Upper lobe of left lung (tissue), 4 donors: ENCODE data around the gene DMAC1.

Experiments
- CTCF ChIP-seq, 6 experiments: fragments of 450-650 bp in 4 of 6; fragments of 200-600 bp in 2 of 6; sonication (generic) in 2 of 6; IDR thresholded peaks; one replicate each; pipeline ENCODE4 v1.5.1; 2016 to 2019; ENCODE audit warnings: antibody characterized with exemption in 6 of 6
- EP300 ChIP-seq, 4 donors: sonication (generic); formaldehyde crosslinking; IDR thresholded peaks; one replicate each; pipeline ENCODE4 v1.5.1; 2017; ENCODE audit warnings: antibody characterized with exemption in 4 of 4, control low read depth in 2 of 4
- POLR2AphosphoS5 ChIP-seq, 2 donors: sonication (generic); formaldehyde crosslinking; IDR thresholded peaks; one replicate each; pipeline ENCODE4 v1.5.1; 2017; ENCODE audit warnings: antibody characterized with exemption in 2 of 2

DNA sequence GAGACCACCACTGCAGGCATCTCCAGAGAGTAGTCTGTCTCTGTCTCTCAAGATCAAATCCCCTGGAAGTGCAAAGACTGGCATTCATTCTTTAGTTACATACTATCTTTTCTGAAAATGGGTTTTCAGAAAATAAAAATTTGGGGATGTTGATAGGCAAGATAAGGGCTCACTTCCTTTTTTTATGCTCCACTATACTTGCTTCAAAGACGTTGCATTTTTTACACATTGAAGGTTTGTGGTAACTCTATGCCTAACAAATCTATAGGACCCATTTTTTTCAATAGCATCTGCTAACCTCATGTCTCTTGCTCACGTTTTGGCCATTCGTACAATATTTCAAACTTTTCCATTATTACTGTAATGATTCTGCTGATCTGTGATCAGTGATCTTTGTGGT, 37.0 kb downstream of the DMAC1 start:
- TF ChIP-seq CTCF (IDR thresholded peaks at IDR 0.05) = no peak
- no peak for TF ChIP-seq POLR2AphosphoS5 (IDR thresholded peaks at IDR 0.05)
- TF ChIP-seq EP300 (IDR thresholded peaks at IDR 0.05) = no peak
